Testis (tissue), 2 donors: ENCODE measurements around the gene BRINP2.

Experiments used
- POLR2A ChIP-seq: fragments of 450-650 bp; IDR thresholded peaks from one replicate; pipeline ENCODE4 v1.6.1; 2017; ENCODE audit warnings: antibody characterized with exemption, mild to moderate bottlenecking, moderate library complexity
- TF ChIP-seq, protein P1 (sequence below), 3 experiments: fragments of 450-650 bp in 2 of 3; fragments of 200-600 bp in 1 of 3; sonication (generic) in 1 of 3; IDR thresholded peaks; one replicate each; pipeline ENCODE4 v1.5.1; 2016 to 2019; ENCODE audit warnings: antibody characterized with exemption in 3 of 3, mild to moderate bottlenecking in 2 of 3, moderate library complexity in 1 of 3

DNA sequence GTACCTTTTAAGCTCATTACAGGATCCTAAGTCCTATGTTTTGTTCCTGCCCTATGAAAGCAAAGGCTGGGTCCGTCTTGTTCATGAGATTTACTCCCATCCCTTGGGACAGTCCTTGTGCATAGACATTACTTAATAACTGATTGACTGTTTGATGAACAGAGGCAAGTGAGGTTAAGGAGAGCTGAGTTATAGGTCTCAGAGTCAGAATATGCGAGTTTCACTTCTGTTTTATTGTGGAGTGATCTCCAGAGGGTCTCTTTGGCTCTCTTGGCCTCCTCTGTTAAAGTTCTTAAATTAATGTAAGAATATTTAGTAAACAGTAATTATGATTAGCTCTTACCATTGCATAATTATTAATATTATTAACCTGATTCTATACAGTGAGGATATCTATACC lies 52.6 kb downstream of the BRINP2 start:
- no peak for TF ChIP-seq POLR2A
- TF ChIP-seq, protein P1, sequence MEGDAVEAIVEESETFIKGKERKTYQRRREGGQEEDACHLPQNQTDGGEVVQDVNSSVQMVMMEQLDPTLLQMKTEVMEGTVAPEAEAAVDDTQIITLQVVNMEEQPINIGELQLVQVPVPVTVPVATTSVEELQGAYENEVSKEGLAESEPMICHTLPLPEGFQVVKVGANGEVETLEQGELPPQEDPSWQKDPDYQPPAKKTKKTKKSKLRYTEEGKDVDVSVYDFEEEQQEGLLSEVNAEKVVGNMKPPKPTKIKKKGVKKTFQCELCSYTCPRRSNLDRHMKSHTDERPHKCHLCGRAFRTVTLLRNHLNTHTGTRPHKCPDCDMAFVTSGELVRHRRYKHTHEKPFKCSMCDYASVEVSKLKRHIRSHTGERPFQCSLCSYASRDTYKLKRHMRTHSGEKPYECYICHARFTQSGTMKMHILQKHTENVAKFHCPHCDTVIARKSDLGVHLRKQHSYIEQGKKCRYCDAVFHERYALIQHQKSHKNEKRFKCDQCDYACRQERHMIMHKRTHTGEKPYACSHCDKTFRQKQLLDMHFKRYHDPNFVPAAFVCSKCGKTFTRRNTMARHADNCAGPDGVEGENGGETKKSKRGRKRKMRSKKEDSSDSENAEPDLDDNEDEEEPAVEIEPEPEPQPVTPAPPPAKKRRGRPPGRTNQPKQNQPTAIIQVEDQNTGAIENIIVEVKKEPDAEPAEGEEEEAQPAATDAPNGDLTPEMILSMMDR (IDR thresholded peaks at IDR 0.05), result no peak
